Esophagus muscularis mucosa (tissue), 4 donors: Measurements from ENCODE around the gene CRACDL. TPM values are rescaled to one million over a fixed set of nuclear protein-coding genes. Genes with fewer than 3 reads are reported as not detected.

Source experiments
- DNase-seq: peaks from one replicate; pipeline ENCODE4 v3.0.0-alpha.2; 2017; ENCODE audit errors: extremely low spot score
- H3K27ac ChIP-seq, 4 donors: fragments of 200-600 bp; sonication (generic); replicated peaks in 1 of 4; 1 replicate in 3 of 4; 2 replicates in 1 of 4; pipeline ENCODE4 v1.5.1; 2016 to 2019; ENCODE audit warnings: mild to moderate bottlenecking in 1 of 4
- H3K27me3 ChIP-seq, 4 donors: fragments of 200-600 bp; sonication (generic); one replicate each; pipeline versions ENCODE4 v1.5.1 to v1.6.0; 2016 to 2019
- H3K36me3 ChIP-seq, 4 donors: fragments of 200-600 bp; sonication (generic); one replicate each; pipeline ENCODE4 v1.5.1; 2016 to 2019
- H3K4me1 ChIP-seq, 4 donors: fragments of 200-600 bp; sonication (generic); one replicate each; pipeline ENCODE4 v1.5.1; 2016 to 2019
- H3K4me3 ChIP-seq, 4 donors: fragments of 200-600 bp; sonication (generic); 1 replicate in 2 of 4; 2 replicates in 2 of 4; pipeline ENCODE4 v1.5.1; 2016 to 2019; ENCODE audit warnings: mild to moderate bottlenecking in 4 of 4, moderate library complexity in 1 of 4
- H3K9me3 ChIP-seq, 4 donors: fragments of 200-600 bp; sonication (generic); 1 replicate in 3 of 4; 2 replicates in 1 of 4; pipeline ENCODE4 v1.5.1; 2016 to 2019
- CTCF ChIP-seq, 3 experiments: fragments of 200-600 bp in 2 of 3; fragments of 450-650 bp in 1 of 3; sonication (generic) in 2 of 3; IDR thresholded peaks; one replicate each; pipeline ENCODE4 v1.5.1; 2017 to 2019; ENCODE audit warnings: antibody characterized with exemption in 3 of 3, mild to moderate bottlenecking in 2 of 3, moderate library complexity in 1 of 3
- EP300 ChIP-seq: sonication (generic); formaldehyde crosslinking; IDR thresholded peaks from one replicate; pipeline ENCODE4 v1.6.1; 2017; ENCODE audit warnings: antibody characterized with exemption
- POLR2A ChIP-seq: fragments of 450-650 bp; IDR thresholded peaks from one replicate; pipeline ENCODE4 v1.6.1; 2017; ENCODE audit warnings: antibody characterized with exemption, moderate library complexity, mild to moderate bottlenecking, low read depth
- POLR2AphosphoS5 ChIP-seq, 2 donors: sonication (generic); formaldehyde crosslinking; IDR thresholded peaks; one replicate each; pipeline ENCODE4 v1.6.1; 2017; ENCODE audit warnings: antibody characterized with exemption in 2 of 2
- WGBS: methylation state at CpG from one replicate; pipeline ENCODE4 v1.1.5; 2018; 5-methylcytosine and 5-hydroxymethylcytosine counted together
- intact Hi-C: fragments of 100-400 bp; cut with DNase I; formaldehyde crosslinking; loops from one replicate; pipeline ENCODE4 v1.15.1; 2023
- total RNA-seq, 4 donors: library from RNA; depleted of rRNA; stranded (reverse); fragments of >200 nt; gene quantifications; one replicate each; pipeline versions ENCODE4 v1.1.0 to v1.2.1, GENCODE V29; 2016

Gene CRACDL
- total RNA-seq, 4 donors from 2014 or later: 1.7 to 4.7 (median 3.3) TPM

- peak; percentile 83 for DNase-seq
- Histone ChIP-seq H3K4me3 (no peak overlapping the region), H3K36me3 (no peaks in the 10 kb centered on the region), H3K9me3 (no peaks in the 10 kb centered on the region), H3K27me3 (peaks cover 0 to 13% (median 0%) of the 10 kb centered on the region in 4 donors), H3K4me1 (no peaks in the 10 kb centered on the region), H3K27ac (no peak overlapping the region)
- WGBS: 83% methylated on average over 3 of the region's 3 CpGs
- intact Hi-C loops: no loop called here
- TF ChIP-seq CTCF (IDR thresholded peaks at IDR 0.05) (no peak), POLR2AphosphoS5 (IDR thresholded peaks at IDR 0.05) (no peak)
These were observed 119.7 kb downstream of the CRACDL start for GRCh38 chr2:98816281-98816680.

GRCh38 chr2:98815795-98816194 lies 120.2 kb downstream of the CRACDL start:
- no peak overlapping the region for H3K27ac ChIP-seq
- H3K4me3 ChIP-seq: no peak overlapping the region

GRCh38 chr2:98811766-98812165 lies 124.3 kb downstream of the CRACDL start:
- H3K36me3 ChIP-seq: no peaks in the 10 kb centered on the region
- no peaks in the 10 kb centered on the region for H3K9me3 ChIP-seq
- no peak overlapping the region for H3K27ac ChIP-seq
- 100% methylated on average over 2 of the region's 2 CpGs for WGBS
- no peak for DNase-seq
- peaks cover 0 to 6% (median 0%) of the 10 kb centered on the region in 4 donors for H3K27me3 ChIP-seq
- H3K4me3 ChIP-seq: no peak overlapping the region
- intact Hi-C loops: no loop called here
- H3K4me1 ChIP-seq: peaks cover 5 to 7% (median 6%) of the 10 kb centered on the region in 4 donors
- no peak for TF ChIP-seq POLR2AphosphoS5 (IDR thresholded peaks at IDR 0.05)
- no peak for TF ChIP-seq POLR2A
- no peak for TF ChIP-seq CTCF (IDR thresholded peaks at IDR 0.05)
- TF ChIP-seq EP300: no peak

More at GRCh38 chr2:98815795-98816194, 120.2 kb downstream of the CRACDL start:
- Histone ChIP-seq H3K4me1 (no peaks in the 10 kb centered on the region), H3K27me3 (peaks cover 0 to 8% (median 0%) of the 10 kb centered on the region in 4 donors), H3K36me3 (no peaks in the 10 kb centered on the region), H3K9me3 (no peaks in the 10 kb centered on the region)
- WGBS: 100% methylated on average over 1 of the region's 2 CpGs
- intact Hi-C loops: no loop called here
- DNase-seq: peak; percentile 45
- TF ChIP-seq POLR2A (no peak), CTCF (IDR thresholded peaks at IDR 0.05) (no peak), POLR2AphosphoS5 (IDR thresholded peaks at IDR 0.05) (no peak), EP300 (no peak)

DNA sequence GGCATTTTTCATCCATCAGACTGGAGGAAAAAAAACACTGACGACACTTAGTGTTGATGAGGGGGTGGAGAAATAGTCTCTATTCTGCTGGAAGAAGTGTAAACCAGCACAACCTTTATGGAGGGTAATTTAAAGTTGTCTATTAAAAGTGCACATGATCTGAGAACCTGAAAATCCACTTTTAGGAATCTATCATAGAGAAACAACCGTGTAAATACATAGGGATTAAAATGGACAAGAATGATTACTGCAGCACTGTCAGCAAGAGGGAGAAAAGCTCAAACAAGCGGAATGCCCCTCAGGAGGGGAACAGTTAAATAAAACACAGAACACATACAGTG lies 125.5 kb downstream of the CRACDL start:
- Histone ChIP-seq H3K36me3 (no peaks in the 10 kb centered on the region), H3K27me3 (peaks cover 0 to 4% (median 0%) of the 10 kb centered on the region in 4 donors), H3K4me1 (peaks cover 17 to 19% (median 18%) of the 10 kb centered on the region in 4 donors), H3K4me3 (no peak overlapping the region), H3K9me3 (no peaks in the 10 kb centered on the region), H3K27ac (no peak overlapping the region)
- WGBS: 56% methylated on average over 3 of the region's 3 CpGs
- DNase-seq: no peak
- TF ChIP-seq CTCF (IDR thresholded peaks at IDR 0.05) (no peak), POLR2AphosphoS5 (IDR thresholded peaks at IDR 0.05) (no peak)
- intact Hi-C loops: no loop called here

GRCh38 chr2:98809878-98810587 lies 126.0 kb downstream of the CRACDL start:
- WGBS: 65% methylated on average over 7 of the region's 7 CpGs
- Histone ChIP-seq H3K4me3 (no peak overlapping the region), H3K27me3 (no peaks in the 10 kb centered on the region), H3K4me1 (peaks cover 21 to 22% (median 22%) of the 10 kb centered on the region in 4 donors), H3K9me3 (no peaks in the 10 kb centered on the region), H3K27ac (no peak overlapping the region), H3K36me3 (no peaks in the 10 kb centered on the region)
- intact Hi-C loops: no loop called here
- no peak for DNase-seq
- TF ChIP-seq POLR2A: no peak
- no peak for TF ChIP-seq POLR2AphosphoS5 (IDR thresholded peaks at IDR 0.05)
- no peak for TF ChIP-seq EP300
- TF ChIP-seq CTCF (IDR thresholded peaks at IDR 0.05): no peak
